Upper lobe of right lung (tissue), 1 donor: ENCODE results near the gene DRAP1. TPM values are rescaled to one million over a fixed set of nuclear protein-coding genes. Genes with fewer than 3 reads are reported as not detected.
A peak's percentile ranks its signal among the peaks of the same experiment; 100 is the strongest.
"Not testable (repeated sequence)": the region's sequence is repeated elsewhere in the genome, so short reads cannot be mapped to it uniquely, and the experiment has no call there.

Source experiments
- ATAC-seq: fragments of 200-7000 bp; cut with Tn5 transposase; one replicate; pipeline ENCODE4 v1.9.1; 2020; ENCODE audit warnings: mild to moderate bottlenecking, moderate library complexity
- DNase-seq: peaks from one replicate; pipeline ENCODE4 v3.0.0-alpha.2; 2020
- H3K27ac ChIP-seq: fragments of 200-600 bp; one replicate; pipeline ENCODE4 v1.8.0; 2022
- H3K27me3 ChIP-seq: fragments of 200-600 bp; one replicate; pipeline ENCODE4 v1.8.0; 2022; ENCODE audit warnings: mild to moderate bottlenecking
- H3K36me3 ChIP-seq: fragments of 200-600 bp; one replicate; pipeline ENCODE4 v1.8.0; 2022
- H3K4me1 ChIP-seq: fragments of 200-600 bp; one replicate; pipeline ENCODE4 v1.8.0; 2022
- H3K4me3 ChIP-seq: fragments of 200-600 bp; one replicate; pipeline ENCODE4 v1.8.0; 2022; ENCODE audit warnings: mild to moderate bottlenecking
- H3K9me3 ChIP-seq: fragments of 200-600 bp; one replicate; pipeline ENCODE4 v1.8.0; 2022
- intact Hi-C: fragments of 100-400 bp; cut with DNase I; formaldehyde crosslinking; loops from one replicate; pipeline ENCODE4 v1.11.0; 2022
- total RNA-seq: library from RNA; stranded (reverse); fragmentation: NEBNext Ultra II Directional; extraction: Animal tissue kit (Norgen Biotek cat#: 25700); gene quantifications from one replicate; pipeline ENCODE4 v1.2.1, GENCODE V29; 2021
- TF ChIP-seq, protein P1 (sequence below): fragments of 200-600 bp; IDR thresholded peaks from one replicate; pipeline ENCODE4 v1.8.0; 2022; ENCODE audit warnings: antibody characterized with exemption
- donor health status: DM: no; HTN: yes; CAD: no; lungs with severe emphysema.

The DRAP1 gene
- total RNA-seq, 1 donor from 2014 or later = 62.8 TPM

DNA sequence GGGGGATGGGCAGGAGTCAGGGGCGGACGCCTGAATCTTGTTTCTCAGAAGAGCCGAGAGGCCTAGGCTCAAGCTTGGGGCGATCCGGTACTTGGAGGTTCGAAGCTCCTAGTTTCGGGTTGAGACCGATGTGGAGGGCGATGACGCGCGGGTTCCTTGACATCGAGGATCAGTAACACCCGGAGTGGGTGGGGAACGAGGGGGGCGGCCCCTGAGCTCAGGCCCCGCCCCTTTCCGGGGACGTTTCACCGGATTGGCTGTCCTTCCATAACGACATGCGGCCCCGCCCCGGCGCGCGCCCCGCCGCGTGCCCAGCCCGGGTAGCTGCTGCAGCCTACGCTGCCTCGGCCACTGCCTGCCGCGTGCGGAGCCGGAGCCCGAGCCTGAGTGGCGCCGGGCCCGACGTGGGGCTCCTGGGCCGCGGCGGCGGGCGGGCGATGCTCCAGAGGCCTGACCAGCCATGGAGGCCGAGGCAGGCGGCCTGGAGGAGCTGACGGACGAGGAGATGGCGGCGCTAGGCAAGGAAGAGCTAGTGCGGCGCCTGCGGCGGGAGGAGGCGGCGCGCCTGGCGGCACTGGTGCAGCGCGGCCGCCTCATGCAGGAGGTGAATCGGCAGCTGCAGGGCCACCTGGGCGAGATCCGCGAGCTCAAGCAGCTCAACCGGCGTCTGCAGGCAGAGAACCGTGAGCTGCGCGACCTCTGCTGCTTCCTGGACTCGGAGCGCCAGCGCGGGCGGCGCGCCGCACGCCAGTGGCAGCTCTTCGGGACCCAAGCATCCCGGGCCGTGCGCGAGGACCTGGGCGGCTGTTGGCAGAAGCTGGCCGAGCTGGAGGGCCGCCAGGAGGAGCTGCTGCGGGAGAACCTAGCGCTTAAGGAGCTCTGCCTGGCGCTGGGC is 28.7 kb upstream of the DRAP1 start, which contains the start of gene CCDC85B:
TSS of gene CCDC85B (plus strand) at position 350 of the 895 bp plus-strand sequence. CDS start at position 461, 111 bp downstream.
- Histone ChIP-seq H3K27me3 (no peaks in the 10 kb centered on the region), H3K4me3 (peak within 1 kb of the TSS; percentile 91), H3K4me1 (peaks cover 52% of the 10 kb centered on the region), H3K9me3 (no peaks in the 10 kb centered on the region), H3K36me3 (peaks cover 15% of the 10 kb centered on the region), H3K27ac (peak within 1 kb of the TSS; percentile 96)
- ATAC-seq (peak; percentile 89), DNase-seq (peak; percentile 99)
- TF ChIP-seq, protein P1, sequence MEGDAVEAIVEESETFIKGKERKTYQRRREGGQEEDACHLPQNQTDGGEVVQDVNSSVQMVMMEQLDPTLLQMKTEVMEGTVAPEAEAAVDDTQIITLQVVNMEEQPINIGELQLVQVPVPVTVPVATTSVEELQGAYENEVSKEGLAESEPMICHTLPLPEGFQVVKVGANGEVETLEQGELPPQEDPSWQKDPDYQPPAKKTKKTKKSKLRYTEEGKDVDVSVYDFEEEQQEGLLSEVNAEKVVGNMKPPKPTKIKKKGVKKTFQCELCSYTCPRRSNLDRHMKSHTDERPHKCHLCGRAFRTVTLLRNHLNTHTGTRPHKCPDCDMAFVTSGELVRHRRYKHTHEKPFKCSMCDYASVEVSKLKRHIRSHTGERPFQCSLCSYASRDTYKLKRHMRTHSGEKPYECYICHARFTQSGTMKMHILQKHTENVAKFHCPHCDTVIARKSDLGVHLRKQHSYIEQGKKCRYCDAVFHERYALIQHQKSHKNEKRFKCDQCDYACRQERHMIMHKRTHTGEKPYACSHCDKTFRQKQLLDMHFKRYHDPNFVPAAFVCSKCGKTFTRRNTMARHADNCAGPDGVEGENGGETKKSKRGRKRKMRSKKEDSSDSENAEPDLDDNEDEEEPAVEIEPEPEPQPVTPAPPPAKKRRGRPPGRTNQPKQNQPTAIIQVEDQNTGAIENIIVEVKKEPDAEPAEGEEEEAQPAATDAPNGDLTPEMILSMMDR = no peak
- intact Hi-C loops = no loop called here

DNA sequence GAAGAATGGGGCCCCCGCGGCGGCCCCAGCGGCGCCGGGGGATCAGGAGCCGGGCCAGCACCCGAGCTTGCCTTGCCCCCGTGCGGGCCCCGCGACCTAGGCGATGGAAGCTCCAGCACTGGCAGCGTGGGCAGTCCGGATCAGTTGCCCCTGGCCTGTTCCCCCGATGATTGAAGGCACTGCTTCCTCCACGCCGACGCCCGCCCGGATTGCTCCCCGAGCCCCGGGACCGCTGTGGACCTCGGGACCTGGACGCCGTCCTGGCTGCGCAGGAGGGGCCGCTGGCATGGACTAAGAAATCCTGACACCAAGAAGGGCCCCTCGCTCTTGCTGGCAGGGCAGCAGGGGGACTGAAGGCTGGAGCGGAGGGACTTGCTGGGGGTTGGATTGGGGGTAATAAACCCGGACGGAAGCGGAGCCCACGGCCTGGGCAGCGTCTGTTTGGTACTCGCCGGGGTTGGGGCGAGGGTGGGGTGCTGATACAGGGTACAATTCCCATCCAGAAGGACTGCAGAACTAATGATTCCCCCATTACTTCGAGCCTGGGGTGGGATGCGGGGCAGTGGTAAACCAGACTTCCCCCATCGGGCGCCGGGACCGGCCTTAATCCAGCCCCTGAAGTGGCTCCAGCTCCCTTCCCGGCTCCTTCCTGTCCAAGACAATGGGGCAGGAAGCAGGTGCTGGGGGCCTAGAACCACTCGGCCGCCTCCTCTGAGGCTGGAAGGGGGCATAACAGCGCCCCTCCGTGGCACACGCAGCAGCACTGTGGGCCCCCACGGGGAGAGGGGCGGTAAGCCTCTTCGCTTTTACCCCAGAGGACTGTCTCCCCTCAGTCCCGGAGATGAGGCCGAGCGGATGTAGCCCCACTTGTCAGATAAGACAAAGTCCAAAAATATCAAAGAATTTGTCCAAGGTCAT is 27.7 kb upstream of the DRAP1 start:
- no peaks in the 10 kb centered on the region for H3K9me3 ChIP-seq
- intact Hi-C loops = no loop called here
- ATAC-seq = no peak
- peak overlapping the region; percentile 91 for H3K4me3 ChIP-seq
- peaks cover 52% of the 10 kb centered on the region for H3K4me1 ChIP-seq
- TF ChIP-seq, protein P1 = peak; percentile 37
- no peaks in the 10 kb centered on the region for H3K27me3 ChIP-seq
- H3K36me3 ChIP-seq = peaks cover 8% of the 10 kb centered on the region
- DNase-seq = no peak
- peak overlapping the region; percentile 96 for H3K27ac ChIP-seq

DNA sequence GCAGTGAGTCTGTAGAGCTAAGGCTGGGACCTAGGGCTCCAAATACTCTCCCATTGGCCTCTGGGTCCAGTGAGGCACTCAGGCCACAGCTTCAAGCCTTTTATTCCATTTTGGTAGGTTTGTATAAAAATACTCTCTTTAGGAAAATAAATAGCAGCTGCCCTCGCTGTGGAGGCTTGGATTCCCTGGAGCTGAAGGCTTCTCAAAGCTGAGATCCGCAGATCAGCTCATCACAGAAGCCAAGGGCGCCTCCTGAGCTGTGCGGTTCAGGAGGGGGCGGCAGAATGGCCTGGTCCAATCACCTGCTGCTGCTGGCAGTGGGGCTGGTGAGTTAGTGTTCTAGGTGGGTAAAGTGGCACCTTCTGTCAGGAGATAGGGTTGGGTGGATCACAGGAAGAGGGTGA is 27.1 kb upstream of the DRAP1 start:
- H3K36me3 ChIP-seq, intact Hi-C loops, DNase-seq, H3K9me3 ChIP-seq, H3K27me3 ChIP-seq, ATAC-seq: not testable (repeated sequence)
- peak overlapping the region; percentile 96 for H3K27ac ChIP-seq
- peak overlapping the region; percentile 91 for H3K4me3 ChIP-seq
- peaks cover 48% of the 10 kb centered on the region for H3K4me1 ChIP-seq

DNA sequence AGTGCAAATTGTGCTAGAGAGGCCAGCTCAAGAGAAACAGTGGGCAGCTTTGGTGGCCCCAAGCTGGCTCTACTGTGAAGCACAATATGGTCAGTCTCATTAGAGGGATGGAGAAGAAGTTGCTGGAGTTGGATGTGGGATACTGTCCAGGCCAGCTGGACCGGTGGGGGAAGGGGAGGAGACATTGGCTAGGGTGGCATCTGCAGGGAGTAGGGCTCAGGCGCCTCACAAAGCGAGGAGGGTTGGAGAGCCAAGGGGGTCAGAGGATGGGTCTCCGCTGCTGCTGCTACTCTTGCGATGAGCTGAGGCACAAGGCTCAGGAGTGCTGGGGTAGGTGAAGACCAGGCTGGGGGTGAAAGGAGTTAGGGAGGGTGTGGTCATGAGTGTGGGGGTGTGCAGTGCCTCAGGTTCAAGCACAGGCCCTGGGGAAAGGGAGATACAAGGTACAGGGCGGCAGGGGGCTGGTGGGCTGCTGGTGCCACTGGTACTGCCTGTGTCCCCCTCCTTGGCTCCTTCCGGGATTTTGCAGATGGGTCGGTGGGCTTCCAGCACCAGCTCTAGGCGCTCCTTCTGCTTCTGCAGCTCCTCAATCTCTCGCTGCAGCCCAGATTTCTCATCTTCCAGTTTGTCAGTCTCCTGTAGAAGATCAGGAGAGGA is 26.4 kb upstream of the DRAP1 start:
- Histone ChIP-seq H3K27me3 (no peaks in the 10 kb centered on the region), H3K4me1 (peaks cover 42% of the 10 kb centered on the region), H3K27ac (peak overlapping the region; percentile 96), H3K36me3 (no peaks in the 10 kb centered on the region), H3K9me3 (no peaks in the 10 kb centered on the region), H3K4me3 (peak overlapping the region; percentile 91)
- ATAC-seq (no peak), DNase-seq (no peak)
- intact Hi-C loops = no loop called here
- TF ChIP-seq, protein P1 = no peak

DNA sequence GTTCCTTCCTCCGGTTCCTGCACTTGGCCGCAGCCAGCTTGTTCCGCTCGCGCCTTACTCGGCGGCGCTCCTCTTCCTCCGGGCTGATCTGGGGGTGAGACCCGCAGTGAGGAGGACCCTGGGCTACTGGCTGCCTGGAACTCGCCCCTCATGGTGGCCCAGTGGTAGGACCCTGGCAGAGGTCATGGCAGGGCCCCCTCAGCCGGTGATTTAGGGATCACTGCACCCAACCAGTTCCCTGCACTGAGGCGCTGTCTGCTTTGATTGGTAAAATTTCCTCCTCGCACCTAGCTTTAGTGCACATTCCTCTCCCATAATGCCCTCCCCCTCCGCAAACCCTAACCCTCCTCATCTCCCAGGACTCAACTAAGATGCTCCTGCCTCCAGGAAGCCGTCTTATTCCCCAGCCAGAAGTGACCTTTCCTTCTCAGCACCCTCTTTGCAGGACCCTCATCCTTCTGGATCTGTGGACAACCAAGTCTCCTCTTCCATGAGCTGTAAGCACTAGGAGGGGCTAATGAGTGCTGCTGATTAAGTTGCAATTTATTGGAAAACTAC is 25.1 kb upstream of the DRAP1 start:
- peak overlapping the region; percentile 91 for H3K4me3 ChIP-seq
- no peak for DNase-seq

More for the DNA sequence above, 25.1 kb upstream of the DRAP1 start:
- TF ChIP-seq, protein P1 = no peak
- intact Hi-C loops = no loop called here
- H3K9me3 ChIP-seq = no peaks in the 10 kb centered on the region
- no peaks in the 10 kb centered on the region for H3K27me3 ChIP-seq
- H3K36me3 ChIP-seq = no peaks in the 10 kb centered on the region
- peak overlapping the region; percentile 87 for H3K27ac ChIP-seq
- ATAC-seq = peak; percentile 2
- peaks cover 48% of the 10 kb centered on the region for H3K4me1 ChIP-seq
